H1 (cell line): ENCODE results near the gene FCN2. TPM values are rescaled to one million over a fixed set of nuclear protein-coding genes. Genes with fewer than 3 reads are reported as not detected.

Experiments used
- BACH1 ChIP-seq: IDR thresholded peaks from 2 replicates; pipeline ENCODE4 v1.6.1; 2012; ENCODE audit warnings: low read length, improper control_type of control experiment
- BCL11A ChIP-seq, 2 experiments: IDR thresholded peaks; one replicate each; pipeline ENCODE4 v1.6.1; 2011; ENCODE audit warnings: low read depth in 2 of 2, low read length in 2 of 2, mild to moderate bottlenecking in 2 of 2
- EGR1 ChIP-seq: IDR thresholded peaks from 2 replicates; pipeline ENCODE4 v1.6.1; 2011; ENCODE audit warnings: low read depth, low read length, borderline replicate concordance
- SP4 ChIP-seq: IDR thresholded peaks from 2 replicates; pipeline ENCODE4 v1.6.1; 2012; ENCODE audit warnings: low read length, inconsistent platforms
- TEAD4 ChIP-seq: IDR thresholded peaks from 2 replicates; pipeline ENCODE4 v1.6.1; 2012; ENCODE audit warnings: low read depth, low read length, inconsistent platforms, mixed read lengths
- polyA plus RNA-seq, 7 experiments: library from polyadenylated mRNA; depleted of rRNA in 3 of 7; stranded (reverse) in 5 of 7; unstranded in 2 of 7; fragments of >200 nt in 5 of 7; fragments of 200-250 nt in 2 of 7; gene quantifications; 1 replicate in 5 of 7; 2 replicates in 1 of 7; 4 replicates in 1 of 7; pipeline versions ENCODE4 v1.2.1 to v1.2.3, GENCODE V29; 2011 to 2013; ENCODE audit warnings: missing spikeins in 2 of 7, mixed read lengths in 2 of 7
- total RNA-seq: library from RNA; stranded (reverse); fragmentation: NEBNext Ultra II Directional; extraction: Animal tissue kit (Norgen Biotek cat#: 25700); gene quantifications from 2 replicates; pipeline ENCODE4 v1.2.1, GENCODE V29; 2021

The FCN2 gene
- total and polyA plus RNA-seq, 2 of the 8 experiments (the other 6 are each of a cell fraction or from before 2014, with no cell fraction given), result not detected

GRCh38 chr9:134852906-134853654, 27.5 kb upstream of the FCN2 start (continued):
- TF ChIP-seq BCL11A (IDR thresholded peaks at IDR 0.05; ENCODE audit: low read depth in 2 of 2, low read length in 2 of 2), result no peak
- no peak for TF ChIP-seq BACH1
- no peak for TF ChIP-seq EGR1
- no peak for TF ChIP-seq SP4
- no peak for TF ChIP-seq TEAD4
